SKM-1 treated with dmso at 0.1 percent for 144 hours (cell line): Measurements from ENCODE around the gene FADS6.
A peak's percentile ranks its signal among the peaks of the same experiment; 100 is the strongest.
"Not testable (repeated sequence)": the region's sequence is repeated elsewhere in the genome, so short reads cannot be mapped to it uniquely, and the experiment has no call there.

ENCODE experiments used
- DNase-seq: peaks from one replicate; lab custom pipeline; 2025; ENCODE audit not compliant: unreplicated experiment; lab: John Stamatoyannopoulos, UW

The FADS6 gene

DNA sequence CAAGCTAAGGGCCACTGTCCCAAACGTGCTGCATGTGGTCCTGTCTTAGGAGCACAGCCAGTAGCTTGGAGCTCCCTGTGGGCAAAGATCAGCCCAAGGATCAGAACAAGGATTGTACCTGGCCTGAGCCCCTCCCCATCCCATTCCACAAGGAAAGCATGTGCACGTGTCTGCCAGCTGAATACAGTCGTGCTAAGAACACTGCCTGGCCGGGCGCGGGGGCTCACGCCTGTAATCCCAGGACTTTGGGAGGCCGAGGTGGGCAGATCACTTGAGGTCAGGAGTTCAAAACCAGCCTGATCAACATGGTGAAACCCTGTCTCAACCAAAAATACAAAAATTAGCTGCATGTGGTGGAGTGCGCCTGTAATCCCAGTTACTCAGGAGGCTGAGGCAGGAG is 23.4 kb downstream of the FADS6 start:
- not testable (repeated sequence) for DNase-seq

DNA sequence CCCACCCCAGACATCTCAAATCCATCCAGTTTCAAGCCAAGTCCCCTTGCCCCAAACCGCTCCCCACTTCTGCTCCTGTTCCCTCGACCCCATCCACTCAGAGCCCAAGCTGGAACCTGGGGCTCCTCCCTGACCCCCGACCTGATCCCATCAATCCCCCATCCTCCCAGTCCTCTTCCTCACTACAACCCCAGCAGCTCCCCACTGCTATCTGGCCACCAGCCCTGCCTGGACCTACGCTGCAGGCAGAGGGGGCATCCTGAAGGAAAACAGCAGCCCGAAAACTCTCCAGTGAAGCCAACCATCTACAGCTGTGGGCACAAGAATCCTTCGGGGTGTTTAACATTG is 24.6 kb downstream of the FADS6 start:
- DNase-seq = no peak

DNA sequence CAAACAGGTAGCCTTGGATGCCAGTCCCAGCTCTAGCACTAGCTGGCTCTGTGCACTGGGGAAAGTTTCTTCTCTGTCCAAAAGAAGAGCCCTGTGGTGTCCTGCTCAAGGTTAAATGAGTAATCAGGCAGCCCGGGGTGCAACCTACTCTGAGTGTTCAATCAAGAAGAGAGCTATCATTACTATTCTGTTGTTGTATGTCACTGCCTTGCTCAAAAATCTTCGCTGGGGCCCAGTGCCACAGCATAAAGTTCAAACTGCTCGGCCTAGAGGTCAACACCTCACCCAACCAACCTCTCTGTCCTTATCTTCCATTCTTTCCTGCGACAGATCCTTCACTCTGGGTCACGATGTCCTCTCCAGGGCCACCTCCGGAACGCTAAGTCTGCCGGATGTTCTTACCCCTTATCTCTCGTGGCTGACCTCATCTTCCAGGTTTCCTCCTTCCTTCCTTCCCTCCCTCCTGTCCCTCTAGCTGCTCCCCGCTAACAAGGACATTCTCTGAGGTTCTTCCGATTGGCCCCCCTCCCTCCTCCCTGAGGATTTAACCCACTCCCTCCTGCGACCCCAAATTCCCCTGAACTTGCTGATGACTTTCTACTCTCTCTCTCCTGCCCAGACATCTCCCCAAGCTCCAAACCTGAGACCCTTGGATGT is 25.1 kb downstream of the FADS6 start:
- no peak for DNase-seq

DNA sequence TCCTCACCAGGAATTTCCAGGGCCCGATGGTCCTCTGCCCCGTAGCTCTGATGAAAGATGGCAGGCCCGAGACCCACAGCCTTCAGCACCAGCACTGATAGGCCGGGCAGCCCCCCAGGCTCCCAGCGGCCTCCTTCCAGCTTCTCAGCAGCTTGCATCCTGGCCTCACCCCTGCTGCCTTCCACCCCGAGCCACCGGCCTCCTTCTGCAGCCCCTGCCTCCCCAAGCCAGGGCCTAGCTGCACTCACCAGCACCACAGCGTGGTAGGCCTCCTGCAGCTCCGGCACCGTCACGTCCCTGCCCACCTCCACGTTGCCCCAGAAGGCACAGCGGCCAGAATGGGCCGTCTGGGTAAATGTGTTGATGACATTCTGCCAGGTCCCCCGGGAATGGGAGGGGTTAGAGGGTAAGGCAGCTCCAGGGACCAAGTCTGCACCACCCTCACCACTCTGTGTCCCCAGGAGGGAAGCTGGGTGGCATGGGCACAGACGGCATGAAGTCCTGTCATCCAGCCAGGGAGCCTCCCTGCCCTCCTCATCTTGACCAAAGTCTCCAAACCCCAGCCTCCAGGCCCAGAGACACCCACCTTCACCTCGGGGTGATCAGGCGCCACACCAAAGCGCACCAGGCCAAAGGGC is 27.1 kb downstream of the FADS6 start:
- no peak for DNase-seq

DNA sequence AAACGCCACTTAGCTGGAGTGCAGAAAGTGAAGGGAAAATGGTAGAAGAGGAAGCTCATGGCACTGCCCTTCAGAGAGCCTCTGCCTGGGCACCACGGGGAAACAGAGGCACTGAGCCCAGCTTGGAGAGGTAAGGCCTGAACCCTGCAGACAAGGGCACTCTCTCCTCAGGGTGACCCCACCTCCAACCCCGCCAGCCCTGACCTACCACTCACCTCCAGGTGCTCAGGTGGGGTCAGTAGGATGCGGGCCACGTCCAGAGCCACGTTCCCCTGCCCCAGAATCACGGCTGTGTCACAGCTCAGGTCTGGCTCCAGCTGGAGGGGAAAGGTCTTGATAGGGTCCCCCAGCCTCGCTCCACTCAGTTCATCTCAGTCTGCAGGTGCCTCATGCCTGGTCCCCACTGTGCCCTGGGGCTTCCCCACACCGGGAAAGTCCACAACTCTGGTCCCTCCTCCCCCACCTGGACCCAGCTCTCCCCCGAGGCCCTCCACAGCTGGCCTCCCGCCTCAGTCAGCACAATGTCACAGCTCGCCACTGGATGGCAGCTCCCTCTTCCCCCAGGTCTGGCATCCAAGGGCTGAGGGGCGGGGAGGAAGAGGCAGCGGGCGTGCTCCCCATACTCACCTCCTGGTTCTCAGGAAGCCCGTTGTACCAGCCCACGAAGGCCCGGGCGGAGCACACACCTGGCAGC is 27.8 kb downstream of the FADS6 start:
- no peak for DNase-seq

DNA sequence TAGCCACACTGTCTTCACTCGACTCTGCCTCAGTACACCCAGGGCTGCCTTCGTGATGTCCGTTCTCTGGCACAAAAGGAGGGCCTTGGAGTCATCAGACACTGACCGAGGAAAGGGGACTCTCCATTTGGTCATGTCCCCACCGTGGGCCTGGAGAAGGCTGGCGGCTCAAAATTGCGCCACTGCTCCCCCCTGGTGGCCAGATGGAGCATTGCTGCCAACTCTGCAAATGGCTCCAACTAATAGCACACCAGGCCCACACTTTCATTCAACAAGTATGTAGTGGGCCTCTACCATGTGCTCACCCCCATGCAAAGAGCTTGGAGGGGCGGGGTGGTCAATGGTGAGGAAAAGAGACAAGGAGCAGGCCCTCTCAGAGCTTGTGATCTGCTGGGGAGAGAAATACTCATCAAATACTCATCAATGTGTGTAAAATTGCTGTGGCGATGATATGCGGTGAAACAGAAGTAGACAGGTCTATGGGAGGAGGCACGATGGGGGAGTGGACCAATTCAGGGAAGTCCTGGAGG is 28.5 kb downstream of the FADS6 start:
- DNase-seq = peak; percentile 45

DNA sequence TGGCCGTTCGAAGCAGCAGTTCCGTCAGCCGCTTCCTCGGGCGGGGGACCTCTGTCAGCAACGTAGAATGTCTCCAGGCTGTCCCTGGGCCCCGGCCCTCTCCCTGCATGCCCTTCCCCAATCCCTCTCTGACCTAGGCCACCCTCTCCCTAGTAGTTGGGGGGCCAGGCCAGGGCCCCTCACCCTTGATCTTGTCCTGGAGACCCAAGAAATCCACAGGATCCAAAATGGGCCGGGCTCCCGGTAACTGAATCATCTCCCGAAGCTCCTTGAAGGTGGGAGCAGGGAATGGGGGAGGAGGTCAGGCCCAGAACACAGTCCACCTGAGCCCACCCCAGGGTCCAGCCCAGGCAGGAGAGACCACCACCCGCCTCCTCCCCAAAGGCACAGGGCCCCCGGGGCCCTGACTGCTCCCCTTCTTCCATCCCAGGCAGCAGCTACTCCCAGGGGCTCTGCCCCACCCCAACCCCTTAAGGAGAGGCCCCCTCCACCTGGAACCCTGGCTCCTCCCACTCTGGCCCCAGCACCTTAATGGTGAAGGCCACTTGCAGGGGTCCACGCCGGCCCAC is 29.1 kb downstream of the FADS6 start:
- no peak for DNase-seq

DNA sequence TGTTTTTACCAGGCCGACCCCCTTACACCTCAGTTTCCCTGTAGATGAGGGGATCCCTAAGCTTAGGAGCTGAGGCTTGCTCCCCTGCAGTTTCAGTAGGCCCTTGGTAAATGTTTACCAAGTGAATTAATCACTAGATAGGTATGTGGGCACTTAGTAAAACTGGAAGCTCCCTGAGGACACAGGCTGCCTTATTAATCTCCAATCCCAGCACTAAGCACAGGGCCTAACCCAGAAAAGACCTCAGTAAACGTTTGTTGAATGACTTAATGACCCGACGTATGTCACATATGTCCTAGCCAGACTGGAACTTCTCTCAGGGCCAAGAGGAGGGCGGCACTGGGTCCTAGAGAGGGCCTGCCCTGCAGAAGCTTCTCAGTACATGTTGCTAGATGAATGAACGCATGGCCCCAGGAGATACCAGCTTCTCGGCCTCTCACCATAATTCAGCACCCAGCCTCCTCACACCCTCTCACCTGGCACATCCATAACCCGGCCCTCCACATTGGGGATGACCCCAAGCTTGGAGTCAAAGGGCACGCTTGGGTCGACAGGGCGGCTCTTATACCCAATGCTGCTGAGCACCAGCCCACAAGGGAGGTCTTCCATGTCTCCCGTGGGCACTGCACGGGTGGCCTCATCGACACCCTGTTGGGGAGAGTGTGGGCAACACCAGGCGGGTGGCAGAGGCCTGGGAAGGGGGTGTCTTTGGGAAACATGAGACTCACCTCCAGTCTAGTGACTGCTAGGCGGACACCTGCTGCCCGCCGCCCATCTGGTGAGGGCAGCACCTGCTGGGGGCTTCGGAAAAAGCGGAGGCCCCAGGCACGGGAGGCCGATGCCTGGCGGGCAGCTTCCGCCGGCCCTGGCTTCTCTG is 29.8 kb downstream of the FADS6 start:
- no peak for DNase-seq

DNA sequence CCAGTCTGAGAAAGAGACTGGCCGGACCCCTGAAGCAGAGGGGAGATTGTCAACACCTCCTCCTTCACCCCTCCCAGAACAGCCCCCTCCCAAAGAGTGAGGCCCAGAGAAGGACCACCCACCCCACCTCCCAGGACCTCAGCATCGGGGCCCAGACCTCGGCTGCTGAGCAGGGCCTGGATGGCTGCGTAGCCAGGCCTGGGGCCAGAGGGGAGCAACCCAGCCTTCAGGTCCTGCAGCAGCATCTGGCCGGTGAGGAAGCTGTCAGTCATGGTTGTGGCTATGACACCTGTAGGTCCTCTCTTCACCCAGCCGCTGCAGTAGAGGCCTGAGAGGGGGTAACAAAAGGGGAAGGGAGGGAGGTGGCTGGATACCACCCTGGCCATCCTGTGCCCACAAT is 30.5 kb downstream of the FADS6 start:
- no peak for DNase-seq

DNA sequence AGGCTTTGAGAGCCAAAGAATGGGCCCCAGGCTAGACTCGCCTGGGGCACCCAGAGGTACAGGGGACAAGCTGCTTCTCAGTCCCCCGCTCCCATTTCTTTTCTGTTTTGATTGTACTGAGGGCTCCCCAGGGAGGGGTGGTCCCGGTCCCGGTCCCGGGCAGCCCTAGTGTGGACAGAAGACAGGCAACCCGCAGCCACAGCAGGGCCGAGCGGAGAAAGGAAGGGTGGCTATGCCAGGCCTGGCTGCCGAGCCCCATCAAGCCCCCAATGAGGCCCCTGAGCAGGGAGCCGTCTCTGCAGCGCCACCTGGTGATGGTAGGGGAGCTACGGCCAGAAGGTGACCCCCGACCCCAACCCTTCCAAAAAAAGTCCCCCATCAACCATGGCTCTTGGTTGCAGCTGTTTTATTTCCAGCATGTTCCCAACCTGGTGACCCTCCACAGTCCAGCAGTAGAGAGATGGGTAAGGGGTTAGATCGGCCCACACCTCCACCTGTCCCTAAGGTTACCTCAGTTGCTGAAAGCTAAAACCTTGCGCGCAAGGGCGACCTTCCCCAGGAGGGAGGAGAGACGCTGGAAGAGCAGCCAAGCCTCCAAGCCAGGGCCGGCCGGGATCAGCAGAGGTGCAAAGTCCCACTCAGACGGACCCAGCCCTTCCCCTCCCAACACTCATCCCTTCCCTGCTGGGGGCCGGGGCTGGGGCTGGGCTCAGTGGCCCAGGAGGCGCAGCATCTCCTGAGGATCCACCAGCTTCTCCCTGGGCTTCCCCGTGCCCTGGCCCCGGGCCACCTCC is 31.1 kb downstream of the FADS6 start:
- DNase-seq = no peak

DNA sequence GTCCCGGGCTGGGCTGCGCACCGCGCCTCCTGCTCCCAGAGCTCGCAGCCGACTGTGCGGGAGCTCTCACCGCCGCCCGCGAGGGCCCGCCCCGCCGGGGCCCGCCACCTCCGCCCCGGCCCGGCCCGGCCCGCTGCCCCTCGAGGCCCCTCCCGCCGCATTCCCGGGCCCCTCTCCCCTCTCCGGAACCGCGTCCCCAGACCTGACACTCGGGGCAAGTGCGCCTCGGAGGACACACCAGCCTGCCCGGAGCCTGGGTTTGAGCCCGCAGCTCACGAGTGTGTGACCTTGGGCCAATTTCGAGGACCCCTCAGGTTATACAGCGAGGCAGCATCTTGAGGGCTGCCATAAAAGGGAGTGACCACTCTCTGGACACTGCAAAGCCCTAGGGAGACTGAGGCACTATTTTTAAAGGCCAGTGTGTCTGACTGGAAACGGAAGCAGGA is 31.7 kb downstream of the FADS6 start:
- no peak for DNase-seq

DNA sequence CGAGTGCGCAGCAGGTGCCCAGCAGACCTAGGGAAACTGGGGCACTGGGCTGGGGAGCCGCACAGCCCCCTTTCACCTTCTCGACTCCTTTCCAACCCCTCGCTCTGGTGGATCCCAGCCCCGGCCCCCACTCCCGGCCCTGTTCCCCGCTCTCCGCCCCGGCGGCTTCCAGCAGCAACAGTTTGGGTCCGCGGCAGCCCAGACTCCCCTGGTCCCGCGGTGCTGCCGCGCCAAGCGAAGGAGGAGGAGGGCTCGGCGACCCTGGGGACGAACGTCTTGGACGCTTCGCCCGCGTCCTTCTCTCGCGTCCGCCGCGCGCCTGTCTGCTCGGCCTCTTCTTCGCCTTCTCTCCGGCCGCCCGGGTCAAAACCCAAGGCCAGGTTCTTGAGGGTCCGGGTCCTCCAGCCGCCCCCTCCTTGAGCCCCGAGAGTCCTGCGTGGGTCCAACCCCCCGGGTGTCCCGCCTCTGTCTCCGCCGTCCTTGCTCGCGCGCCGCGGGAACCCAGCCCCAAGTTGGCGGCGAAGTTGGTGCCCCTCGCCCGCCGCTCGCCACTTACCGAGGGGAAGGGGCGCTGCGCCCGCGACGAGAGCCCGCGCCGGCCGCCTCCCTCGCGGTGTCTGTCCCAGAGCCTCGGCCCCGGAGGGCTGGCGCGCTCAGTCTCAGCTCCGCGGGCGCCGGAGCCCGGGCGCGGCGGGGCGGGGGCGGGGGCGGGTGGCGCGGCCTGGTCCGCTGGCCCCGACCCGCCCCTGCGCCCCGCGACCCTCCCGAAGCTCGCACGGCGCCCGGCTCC is 32.4 kb downstream of the FADS6 start:
- DNase-seq = no peak

DNA sequence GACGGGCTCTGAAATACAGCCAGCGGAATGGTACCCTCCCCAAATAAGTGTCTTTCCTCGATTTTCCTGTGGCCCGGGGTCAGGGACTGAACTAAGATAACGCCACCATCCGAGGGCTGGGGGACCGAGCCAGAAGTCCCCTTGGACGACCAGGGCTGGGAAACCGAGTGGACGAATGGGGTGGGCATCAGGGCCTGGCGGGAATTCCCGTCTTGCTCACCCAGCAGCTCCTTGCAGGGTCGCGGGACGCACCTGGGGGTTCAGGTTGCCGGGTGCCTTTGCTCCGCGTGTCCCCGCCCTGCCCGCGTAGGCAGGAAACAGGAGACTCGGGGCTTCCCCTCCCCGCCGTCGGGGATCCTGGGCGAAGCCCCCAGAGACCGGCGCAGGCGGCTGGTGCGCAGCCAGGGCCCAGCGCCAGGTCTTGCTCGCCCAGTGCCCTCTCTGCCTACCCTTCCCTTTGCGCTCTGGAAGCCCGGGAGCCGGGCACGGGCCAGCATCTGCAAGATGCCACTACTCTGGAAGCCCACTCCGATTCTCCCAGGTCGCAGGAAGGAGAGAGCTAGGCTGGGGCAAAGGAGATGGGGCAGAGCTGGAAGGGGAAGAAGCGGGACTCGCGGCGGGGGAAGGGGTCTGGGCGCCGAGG is 33.1 kb downstream of the FADS6 start:
- DNase-seq = no peak

DNA sequence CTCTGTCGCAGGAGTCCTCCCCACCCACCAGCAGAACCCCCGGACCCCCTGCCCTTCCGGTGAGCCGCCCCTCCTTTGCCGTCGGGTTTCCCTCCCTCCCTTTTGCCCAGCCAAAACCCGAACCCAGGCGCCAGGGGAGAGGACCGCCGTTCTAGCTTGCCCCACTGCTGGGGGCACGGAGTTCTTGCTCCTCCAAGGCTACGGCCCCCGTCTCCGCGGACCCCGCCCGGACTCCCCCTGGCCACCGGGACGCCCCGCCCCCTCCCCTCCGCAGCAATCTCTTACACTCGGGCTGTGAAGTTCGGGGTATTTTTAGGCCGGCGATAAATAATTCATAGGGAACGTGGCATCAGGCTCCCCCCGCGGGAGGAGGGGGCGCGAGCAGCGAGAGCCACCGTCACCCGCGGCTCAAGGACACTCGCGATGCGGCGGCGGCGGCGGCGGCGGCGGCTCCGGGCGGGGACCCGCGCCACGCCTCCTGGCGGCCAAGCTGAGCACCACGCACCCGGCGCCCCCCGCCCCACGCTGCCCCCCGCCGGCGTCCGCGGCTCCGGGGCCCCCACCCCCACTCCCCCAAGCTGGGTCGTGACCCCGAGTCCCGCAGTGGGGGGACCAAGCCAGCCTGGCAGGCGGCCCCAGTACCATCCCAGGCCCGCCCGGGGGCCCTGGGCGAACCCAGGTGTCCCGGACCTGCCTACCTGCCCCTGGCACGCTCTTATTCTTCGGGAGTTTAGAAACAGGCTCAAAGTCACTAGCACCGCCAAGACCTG is 33.8 kb downstream of the FADS6 start, which contains the start of gene GRIN2C:
GRIN2C (minus strand) TSS at position 427 of the 770 bp plus-strand sequence. CDS start 4,793 bp downstream, outside the sequence.
- DNase-seq = no peak

DNA sequence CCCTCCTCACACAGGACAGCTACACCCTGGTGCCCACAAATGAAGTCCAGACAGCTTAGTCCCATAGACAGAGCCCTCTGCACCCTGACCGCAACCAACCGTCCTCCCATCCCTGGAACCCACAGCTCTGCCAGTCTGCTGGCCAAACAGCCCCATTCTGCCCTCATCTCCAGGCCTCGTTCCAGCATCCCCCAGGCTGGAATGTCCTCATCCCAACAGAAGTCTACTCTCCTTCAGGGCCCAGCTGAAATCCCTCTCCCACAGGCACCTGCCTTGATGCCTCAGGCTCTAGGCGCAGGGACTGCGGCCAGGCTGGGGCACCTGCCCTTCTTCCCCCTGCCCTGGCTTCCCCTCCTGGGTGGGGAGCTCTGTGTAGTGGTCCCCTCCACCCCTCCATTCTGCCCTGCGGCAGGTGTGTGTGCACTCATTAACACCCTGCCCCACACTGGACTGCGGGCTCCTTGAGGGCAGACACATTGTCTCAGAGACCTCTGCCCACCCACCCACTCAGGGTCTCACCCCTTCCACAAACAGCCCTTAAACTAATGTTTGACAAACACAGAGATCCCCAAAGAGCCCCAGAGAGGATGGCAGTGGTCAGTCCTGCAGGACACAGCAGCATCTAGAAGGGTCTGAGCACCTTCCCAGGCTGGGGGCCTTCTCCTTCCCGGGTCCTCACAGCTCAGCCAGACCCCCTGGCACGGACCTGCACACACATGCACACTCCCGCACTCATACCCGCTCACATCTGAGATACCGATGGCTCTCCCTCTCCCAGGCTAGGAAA is 34.6 kb downstream of the FADS6 start:
- no peak for DNase-seq

DNA sequence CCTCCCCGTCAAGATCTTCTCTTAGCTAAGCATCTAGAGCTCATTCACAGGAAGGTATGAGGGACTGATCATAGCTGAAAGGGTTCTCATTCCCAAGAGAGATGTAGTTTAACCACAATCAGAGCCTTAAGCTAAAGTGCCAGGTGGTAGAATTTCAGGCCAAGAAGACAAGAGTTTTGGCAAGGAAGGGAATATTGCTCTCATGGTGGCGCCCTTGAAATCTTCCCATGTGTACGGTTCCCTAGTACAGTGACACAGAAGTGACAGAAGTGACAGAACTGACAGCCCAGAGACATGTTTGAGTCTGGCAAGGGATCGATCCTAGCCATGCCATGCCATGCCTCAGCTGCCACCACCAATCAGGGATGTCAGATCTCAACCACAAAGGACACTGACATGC is 36.2 kb downstream of the FADS6 start:
- no peak for DNase-seq

DNA sequence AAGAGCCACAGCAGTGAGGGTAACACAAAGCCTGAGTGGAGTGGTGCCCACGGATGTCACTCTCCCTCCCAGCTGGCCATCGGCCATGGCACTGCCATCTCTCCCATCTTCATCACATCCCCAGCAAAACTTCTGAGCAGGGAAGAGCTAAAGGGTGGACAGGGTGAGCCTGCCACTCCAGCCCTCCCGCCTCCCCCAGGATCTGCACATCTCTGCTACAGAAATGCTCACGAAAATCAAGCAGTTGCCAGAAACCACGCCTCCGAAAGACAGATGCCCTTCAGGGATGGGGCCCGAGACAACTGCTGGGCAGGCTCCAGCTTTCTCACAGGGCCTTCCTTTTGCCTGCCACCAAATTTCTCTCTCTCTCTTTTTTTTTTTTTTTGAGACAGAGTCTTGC is 37.3 kb downstream of the FADS6 start:
- DNase-seq = no peak
